Fibroblast of the aortic adventitia (primary cell): Measurements from ENCODE around the gene SARNP. TPM values are rescaled to one million over a fixed set of nuclear protein-coding genes. Genes with fewer than 3 reads are reported as not detected.

Experiments used
- DNase-seq: peaks from one replicate; pipeline ENCODE4 v3.0.0-alpha.2; 2010; ENCODE audit warnings: low read depth
- H3K4me3 ChIP-seq: 2 replicates; pipeline ENCODE4 v1.5.1; 2011; ENCODE audit warnings: low read depth, mild to moderate bottlenecking, control low read depth, low read length, moderate library complexity
- CTCF ChIP-seq: IDR thresholded peaks from 2 replicates; pipeline ENCODE4 v1.5.1; 2011; ENCODE audit warnings: mild to moderate bottlenecking, low read length, control low read depth, inconsistent platforms; ENCODE audit not compliant: insufficient read depth
- total RNA-seq: library from RNA; depleted of rRNA; stranded (reverse); fragments of >200 nt; gene quantifications from 2 replicates; pipeline ENCODE4 v1.2.3, GENCODE V29; 2012; ENCODE audit warnings: low replicate concordance

Gene SARNP
- total RNA-seq, 1 donor: 84.6 TPM

DNA sequence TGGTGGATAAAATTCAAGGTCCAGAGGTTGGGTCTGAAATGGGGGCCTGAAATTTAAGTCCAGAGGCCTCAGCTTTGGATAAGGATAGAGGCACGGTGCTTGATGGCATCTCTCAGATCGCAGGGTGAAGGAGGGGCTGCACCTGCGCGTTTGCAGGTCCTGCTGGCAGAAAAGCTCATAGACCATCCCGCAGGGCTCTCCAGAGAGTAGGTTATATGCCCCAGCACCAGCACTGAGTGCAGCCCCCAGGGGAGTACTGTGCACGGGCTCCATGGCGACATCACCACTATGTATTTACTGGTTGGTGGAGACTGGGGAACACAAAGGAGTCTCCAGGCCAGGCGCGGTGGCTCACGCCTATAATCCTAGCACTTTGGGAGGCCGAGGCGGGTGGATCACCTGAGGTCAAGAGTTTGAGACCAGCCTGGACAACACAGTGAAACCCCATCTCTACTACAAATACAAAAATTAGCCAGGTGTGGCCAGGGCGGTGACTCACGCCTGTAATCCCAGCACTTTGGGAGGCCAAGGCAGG is 84.4 kb downstream of the SARNP start:
- DNase-seq: no peak
- no peak overlapping the region for H3K4me3 ChIP-seq
- no peak for TF ChIP-seq CTCF

- no peak overlapping the region for H3K4me3 ChIP-seq
- DNase-seq: no peak
- TF ChIP-seq CTCF: no peak
Observed at GRCh38 chr12:55732288-55732687, 85.2 kb downstream of the SARNP start.

- DNase-seq: peak; percentile 56
- TF ChIP-seq CTCF: no peak
- H3K4me3 ChIP-seq: peak overlapping the region; percentile 97
Observed at GRCh38 chr12:55729819-55730818, 87.4 kb downstream of the SARNP start.

- H3K4me3 ChIP-seq: peak within 1 kb of the TSS; percentile 97
- DNase-seq: peak; percentile 94
- TF ChIP-seq CTCF: no peak
Observed at GRCh38 chr12:55728939-55729818, 88.3 kb downstream of the SARNP start, which contains the start of gene CD63. Gene CD63, minus strand, starts transcription at chr12:55729009. Its CDS starts 668 bp downstream, at chr12:55728341.

GRCh38 chr12:55728186-55728938 is 89.2 kb downstream of the SARNP start:
- peak; percentile 63 for DNase-seq
- TF ChIP-seq CTCF: no peak

More at GRCh38 chr12:55728186-55728938, 89.2 kb downstream of the SARNP start:
- peak overlapping the region; percentile 97 for H3K4me3 ChIP-seq
